ENCODE results near the gene TOR2A. TPM values are rescaled to one million over a fixed set of nuclear protein-coding genes. Genes with fewer than 3 reads are reported as not detected.

TOR2A gene
- polyA plus RNA-seq, 1 donor (not counting 4 experiments of a cell fraction or from before 2014, with no cell fraction given), result 2.3 TPM

GRCh38 chr9:127682351-127683136 lies 52.5 kb downstream of the TOR2A start:
- Histone ChIP-seq H3K4me3 (ENCODE audit: control insufficient read depth in 2 of 3, extremely low read depth in 1 of 3, insufficient read depth in 2 of 3, low read depth in 1 of 3, low read length in 3 of 3) (no peak overlapping the region), H3K27ac (ENCODE audit: control insufficient read depth, insufficient read depth, low read length) (no peak overlapping the region), H4K20me1 (ENCODE audit: control insufficient read depth, extremely low read depth, insufficient read depth, low read length) (no peaks in the 10 kb centered on the region), H3K9me1 (ENCODE audit: control insufficient read depth, extremely low read depth, insufficient read depth, low read length) (no peaks in the 10 kb centered on the region), H3K9me3 (ENCODE audit: control insufficient read depth, low read depth, low read length) (no peaks in the 10 kb centered on the region), H3K9ac (ENCODE audit: control insufficient read depth, extremely low read depth, insufficient read depth, low read length) (no peak overlapping the region), H3K4me1 (ENCODE audit: control insufficient read depth, extremely low read depth, insufficient read depth, low read length) (peaks cover 3% of the 10 kb centered on the region), H3K36me3 (ENCODE audit: control insufficient read depth in 2 of 2, extremely low read depth in 1 of 2, insufficient read depth in 2 of 2, low read length in 2 of 2) (peaks cover 20 to 32% of the 10 kb centered on the region in 2 experiments), H3K27me3 (ENCODE audit: control insufficient read depth, extremely low read depth, insufficient read depth, low read length) (no peaks in the 10 kb centered on the region), H2AFZ (ENCODE audit: control insufficient read depth, low read length) (no peak overlapping the region), H3K79me2 (ENCODE audit: control insufficient read depth, insufficient read depth, low read length) (no peaks in the 10 kb centered on the region), H3K4me2 (ENCODE audit: control insufficient read depth, extremely low read depth, insufficient read depth, low read depth, low read length) (no peak overlapping the region)
- no peak for FAIRE-seq
- dilution Hi-C loops (cut with MboI; ENCODE audit: extremely low pct_ligation_motif_present, low sequenced_read_pairs), result no loop called here
- no peak for TF ChIP-seq CTCF (optimal IDR thresholded peaks at IDR 0.05 in 1 of 3, IDR thresholded peaks at IDR 0.05 in 1 of 3, conservative IDR thresholded peaks at IDR 0.05 in 1 of 3; ENCODE audit: extremely low read depth in 1 of 3, insufficient read depth in 2 of 3, low read length in 3 of 3)
- no peak for TF ChIP-seq EZH2 (IDR thresholded peaks at IDR 0.05; ENCODE audit: low read length)
- no peak for DNase-seq (ENCODE audit: low read depth, low spot score)

Other genes with a start within 250 kb of the TOR2A start
- 7.8 to 22.2 TPM (median 17.1 TPM) in 3 replicates for gene STXBP1, start 123.0 kb downstream of the TOR2A start, polyA plus RNA-seq
- 0.03 TPM in 1 of 3 replicates, not detected in the others for gene CFAP157, start 28.3 kb downstream of the TOR2A start, polyA plus RNA-seq
- 14.3 to 25.2 TPM (median 14.9 TPM) in 3 replicates for gene PTRH1, start 19.6 kb downstream of the TOR2A start, polyA plus RNA-seq
- 0.03 to 0.05 TPM in 2 of 3 replicates, not detected in the other for gene TTC16, start 19.2 kb downstream of the TOR2A start, polyA plus RNA-seq
- 0.12 to 0.21 TPM in 2 of 3 replicates, not detected in the other for gene SH2D3C, start 43.4 kb upstream of the TOR2A start, polyA plus RNA-seq
- 39.0 to 100.0 TPM (median 47.8 TPM) in 3 replicates for gene CDK9, start 50.7 kb upstream of the TOR2A start, polyA plus RNA-seq
- 38.2 to 65.0 TPM (median 56.3 TPM) in 3 replicates for gene FPGS, start 67.6 kb upstream of the TOR2A start, polyA plus RNA-seq
- 0.22 to 0.86 TPM (median 0.33 TPM) in 3 replicates for gene ENG, start 119.4 kb upstream of the TOR2A start, polyA plus RNA-seq
- gene AK1, start 142.4 kb upstream of the TOR2A start, polyA plus RNA-seq, result 40.2 to 53.8 TPM (median 46.5 TPM) in 3 replicates
- gene ST6GALNAC6, start 164.3 kb upstream of the TOR2A start, polyA plus RNA-seq, result 20.1 to 55.8 TPM (median 21.1 TPM) in 3 replicates
- gene ST6GALNAC4, start 181.7 kb upstream of the TOR2A start, polyA plus RNA-seq, result 5.8 to 10.8 TPM (median 8.9 TPM) in 3 replicates
- gene PIP5KL1, start 195.5 kb upstream of the TOR2A start, polyA plus RNA-seq, result 2.4 to 5.2 TPM (median 4.4 TPM) in 3 replicates
- 31.1 to 35.4 TPM (median 34.7 TPM) in 3 replicates for gene DPM2, start 202.6 kb upstream of the TOR2A start, polyA plus RNA-seq
- 3.7 to 8.6 TPM (median 7.0 TPM) in 3 replicates for gene EEIG1, start 245.7 kb upstream of the TOR2A start, polyA plus RNA-seq